WTC11 (cell line): ENCODE results near the gene TIMM21. TPM values are rescaled to one million over a fixed set of nuclear protein-coding genes. Genes with fewer than 3 reads are reported as not detected.
A peak's percentile ranks its signal among the peaks of the same experiment; 100 is the strongest.

ENCODE experiments used
- ATAC-seq: fragments of 200-7000 bp; cut with Tn5 transposase; 2 replicates; pipeline ENCODE4 v1.10.0; 2021; ENCODE audit warnings: mild to moderate bottlenecking, moderate library complexity
- CTCF ChIA-PET: fragments of 300-600 bp; sonication (Branson Sonifier 250); formaldehyde crosslinking; loops from one replicate; lab custom pipeline; 2021; ENCODE audit warnings: antibody characterized with exemption; lab: Charles Lee
- POLR2A ChIA-PET: fragments of 350-600 bp; sonication (Branson Sonifier 250); formaldehyde crosslinking; loops from one replicate; lab custom pipeline; 2021; ENCODE audit warnings: antibody characterized with exemption; lab: Charles Lee
- DNase-seq: peaks from one replicate; pipeline ENCODE4 v3.0.0; 2021; ENCODE audit warnings: low spot score
- H3K27ac Mint-ChIP-seq: 2 replicates; pipeline ENCODE4 v1.8.0; 2021; ENCODE audit warnings: mixed read lengths
- H3K27me3 Mint-ChIP-seq: 2 replicates; pipeline ENCODE4 v1.8.0; 2021; ENCODE audit warnings: low read depth, mild to moderate bottlenecking, moderate library complexity, mixed read lengths
- H3K36me3 Mint-ChIP-seq: 2 replicates; pipeline ENCODE4 v1.8.0; 2021; ENCODE audit warnings: mixed read lengths
- H3K4me1 Mint-ChIP-seq: 2 replicates; pipeline ENCODE4 v1.8.0; 2022; ENCODE audit warnings: mixed read lengths
- H3K4me3 Mint-ChIP-seq: 2 replicates; pipeline ENCODE4 v1.8.0; 2021; ENCODE audit warnings: mild to moderate bottlenecking, moderate library complexity, mixed read lengths
- H3K9me3 Mint-ChIP-seq: 2 replicates; pipeline ENCODE4 v1.8.0; 2021; ENCODE audit warnings: mixed read lengths
- ARID4B ChIP-seq: sonication (generic); formaldehyde crosslinking; IDR thresholded peaks from 2 replicates; pipeline ENCODE4 v1.8.0; 2023; ENCODE audit warnings: missing genetic modification reagents, mild to moderate bottlenecking, borderline replicate concordance
- ERG ChIP-seq: fragments of 250-450 bp; sonication (Bioruptor Pico); IDR thresholded peaks from 2 replicates; pipeline ENCODE4 v1.8.0; 2021; ENCODE audit warnings: mild to moderate bottlenecking
- ESRRA ChIP-seq: sonication (generic); formaldehyde crosslinking; IDR thresholded peaks from 2 replicates; pipeline ENCODE4 v1.8.1; 2022; ENCODE audit warnings: mild to moderate bottlenecking, missing genetic modification reagents, borderline replicate concordance
- FOXP1 ChIP-seq: sonication (generic); formaldehyde crosslinking; IDR thresholded peaks from 2 replicates; pipeline ENCODE4 v1.8.0; 2022; ENCODE audit warnings: missing genetic modification reagents, mild to moderate bottlenecking, moderate library complexity, borderline replicate concordance
- NFE2L1 ChIP-seq: sonication (generic); formaldehyde crosslinking; IDR thresholded peaks from 2 replicates; pipeline ENCODE4 v1.8.1; 2023; ENCODE audit warnings: missing genetic modification reagents
- PRDM15 ChIP-seq: sonication (generic); formaldehyde crosslinking; IDR thresholded peaks from 2 replicates; pipeline ENCODE4 v1.8.0; 2022; ENCODE audit warnings: missing genetic modification reagents
- TP53 ChIP-seq: sonication (generic); formaldehyde crosslinking; IDR thresholded peaks from 2 replicates; pipeline ENCODE4 v1.8.1; 2023; ENCODE audit warnings: mild to moderate bottlenecking, missing genetic modification reagents
- ZNF138 ChIP-seq: sonication (generic); formaldehyde crosslinking; conservative IDR thresholded peaks from 2 replicates; pipeline ENCODE4 v1.8.1; 2022; ENCODE audit warnings: mild to moderate bottlenecking, moderate library complexity, missing genetic modification reagents
- ZNF423 ChIP-seq: fragments of 250-450 bp; sonication (Bioruptor Pico); IDR thresholded peaks from 2 replicates; pipeline ENCODE4 v2.1.2; 2022; ENCODE audit warnings: mild to moderate bottlenecking, moderate library complexity
- total RNA-seq: library from RNA; stranded (reverse); gene quantifications from 3 replicates; pipeline ENCODE4 v1.2.3, GENCODE V29; 2021
- TF ChIP-seq, protein P1 (sequence below): fragments of 250-450 bp; sonication (Bioruptor Pico); IDR thresholded peaks from 2 replicates; pipeline ENCODE4 v1.9.0; 2021; ENCODE audit warnings: mild to moderate bottlenecking, borderline replicate concordance
- TF ChIP-seq, protein P2 (sequence below): sonication (generic); formaldehyde crosslinking; conservative IDR thresholded peaks from 2 replicates; pipeline ENCODE4 v1.8.1; 2022; ENCODE audit warnings: mild to moderate bottlenecking, missing genetic modification reagents
- TF ChIP-seq, protein P3 (sequence below): sonication (generic); formaldehyde crosslinking; IDR thresholded peaks from 2 replicates; pipeline ENCODE4 v1.8.1; 2022; ENCODE audit warnings: mild to moderate bottlenecking, moderate library complexity, missing genetic modification reagents
- TF ChIP-seq, protein P4 (sequence below): sonication (generic); formaldehyde crosslinking; IDR thresholded peaks from 2 replicates; pipeline ENCODE4 v1.8.0; 2023; ENCODE audit warnings: missing genetic modification reagents

The TIMM21 gene
- total RNA-seq, 1 experiment from 2014 or later: 47.7 TPM

DNA sequence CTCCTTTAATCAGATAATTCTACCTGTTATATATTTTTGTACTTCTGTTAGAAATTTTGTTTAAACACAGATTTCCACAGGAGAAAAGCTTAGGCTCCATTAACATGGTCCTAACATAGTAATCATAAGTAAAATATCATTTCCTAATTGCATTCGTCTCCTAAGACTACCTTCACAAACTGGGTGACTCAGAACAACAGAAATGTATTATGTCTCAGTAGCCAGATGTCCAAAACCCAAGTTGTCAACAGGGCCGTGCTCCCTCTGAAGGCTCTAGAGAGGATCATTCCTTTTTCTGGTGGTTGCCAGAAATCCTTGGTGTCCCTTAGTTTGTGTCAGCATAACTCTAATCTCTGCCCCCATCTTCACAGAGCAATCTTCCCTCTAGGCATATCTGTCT lies 6.1 kb upstream of the TIMM21 start:
- Mint-ChIP-seq H3K27ac (no peak overlapping the region), H3K9me3 (no peaks in the 10 kb centered on the region), H3K4me1 (peaks cover 16% of the 10 kb centered on the region), H3K4me3 (no peak overlapping the region), H3K27me3 (peaks cover 16% of the 10 kb centered on the region), H3K36me3 (no peaks in the 10 kb centered on the region)
- DNase-seq: no peak
- ChIA-PET POLR2A (no interaction called here), CTCF (no interaction called here)
- no peak for TF ChIP-seq ESRRA
- no peak for TF ChIP-seq ARID4B (CRISPR knock-in tag)
- TF ChIP-seq NFE2L1: no peak
- no peak for TF ChIP-seq ZNF138 (CRISPR knock-in tag)
- no peak for TF ChIP-seq ERG (CRISPR knock-in tag)
- no peak for ATAC-seq

- peaks cover 16% of the 10 kb centered on the region for H3K27me3 Mint-ChIP-seq
- H3K9me3 Mint-ChIP-seq: no peaks in the 10 kb centered on the region
- H3K36me3 Mint-ChIP-seq: peaks cover 3% of the 10 kb centered on the region
- peaks cover 32% of the 10 kb centered on the region for H3K4me1 Mint-ChIP-seq
- DNase-seq (no peak), ATAC-seq (no peak)
- peak overlapping the region; percentile 98 for H3K4me3 Mint-ChIP-seq
- TF ChIP-seq ESRRA (no peak), FOXP1 (CRISPR knock-in tag) (no peak)
- TF ChIP-seq, protein P1, sequence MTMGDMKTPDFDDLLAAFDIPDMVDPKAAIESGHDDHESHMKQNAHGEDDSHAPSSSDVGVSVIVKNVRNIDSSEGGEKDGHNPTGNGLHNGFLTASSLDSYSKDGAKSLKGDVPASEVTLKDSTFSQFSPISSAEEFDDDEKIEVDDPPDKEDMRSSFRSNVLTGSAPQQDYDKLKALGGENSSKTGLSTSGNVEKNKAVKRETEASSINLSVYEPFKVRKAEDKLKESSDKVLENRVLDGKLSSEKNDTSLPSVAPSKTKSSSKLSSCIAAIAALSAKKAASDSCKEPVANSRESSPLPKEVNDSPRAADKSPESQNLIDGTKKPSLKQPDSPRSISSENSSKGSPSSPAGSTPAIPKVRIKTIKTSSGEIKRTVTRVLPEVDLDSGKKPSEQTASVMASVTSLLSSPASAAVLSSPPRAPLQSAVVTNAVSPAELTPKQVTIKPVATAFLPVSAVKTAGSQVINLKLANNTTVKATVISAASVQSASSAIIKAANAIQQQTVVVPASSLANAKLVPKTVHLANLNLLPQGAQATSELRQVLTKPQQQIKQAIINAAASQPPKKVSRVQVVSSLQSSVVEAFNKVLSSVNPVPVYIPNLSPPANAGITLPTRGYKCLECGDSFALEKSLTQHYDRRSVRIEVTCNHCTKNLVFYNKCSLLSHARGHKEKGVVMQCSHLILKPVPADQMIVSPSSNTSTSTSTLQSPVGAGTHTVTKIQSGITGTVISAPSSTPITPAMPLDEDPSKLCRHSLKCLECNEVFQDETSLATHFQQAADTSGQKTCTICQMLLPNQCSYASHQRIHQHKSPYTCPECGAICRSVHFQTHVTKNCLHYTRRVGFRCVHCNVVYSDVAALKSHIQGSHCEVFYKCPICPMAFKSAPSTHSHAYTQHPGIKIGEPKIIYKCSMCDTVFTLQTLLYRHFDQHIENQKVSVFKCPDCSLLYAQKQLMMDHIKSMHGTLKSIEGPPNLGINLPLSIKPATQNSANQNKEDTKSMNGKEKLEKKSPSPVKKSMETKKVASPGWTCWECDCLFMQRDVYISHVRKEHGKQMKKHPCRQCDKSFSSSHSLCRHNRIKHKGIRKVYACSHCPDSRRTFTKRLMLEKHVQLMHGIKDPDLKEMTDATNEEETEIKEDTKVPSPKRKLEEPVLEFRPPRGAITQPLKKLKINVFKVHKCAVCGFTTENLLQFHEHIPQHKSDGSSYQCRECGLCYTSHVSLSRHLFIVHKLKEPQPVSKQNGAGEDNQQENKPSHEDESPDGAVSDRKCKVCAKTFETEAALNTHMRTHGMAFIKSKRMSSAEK (CRISPR knock-in tag): no peak
- TF ChIP-seq, protein P2, sequence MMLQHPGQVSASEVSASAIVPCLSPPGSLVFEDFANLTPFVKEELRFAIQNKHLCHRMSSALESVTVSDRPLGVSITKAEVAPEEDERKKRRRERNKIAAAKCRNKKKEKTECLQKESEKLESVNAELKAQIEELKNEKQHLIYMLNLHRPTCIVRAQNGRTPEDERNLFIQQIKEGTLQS: no peak
- TF ChIP-seq, protein P3, sequence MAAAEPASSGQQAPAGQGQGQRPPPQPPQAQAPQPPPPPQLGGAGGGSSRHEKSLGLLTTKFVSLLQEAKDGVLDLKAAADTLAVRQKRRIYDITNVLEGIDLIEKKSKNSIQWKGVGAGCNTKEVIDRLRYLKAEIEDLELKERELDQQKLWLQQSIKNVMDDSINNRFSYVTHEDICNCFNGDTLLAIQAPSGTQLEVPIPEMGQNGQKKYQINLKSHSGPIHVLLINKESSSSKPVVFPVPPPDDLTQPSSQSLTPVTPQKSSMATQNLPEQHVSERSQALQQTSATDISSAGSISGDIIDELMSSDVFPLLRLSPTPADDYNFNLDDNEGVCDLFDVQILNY (CRISPR knock-in tag): no peak
- TF ChIP-seq, protein P4, sequence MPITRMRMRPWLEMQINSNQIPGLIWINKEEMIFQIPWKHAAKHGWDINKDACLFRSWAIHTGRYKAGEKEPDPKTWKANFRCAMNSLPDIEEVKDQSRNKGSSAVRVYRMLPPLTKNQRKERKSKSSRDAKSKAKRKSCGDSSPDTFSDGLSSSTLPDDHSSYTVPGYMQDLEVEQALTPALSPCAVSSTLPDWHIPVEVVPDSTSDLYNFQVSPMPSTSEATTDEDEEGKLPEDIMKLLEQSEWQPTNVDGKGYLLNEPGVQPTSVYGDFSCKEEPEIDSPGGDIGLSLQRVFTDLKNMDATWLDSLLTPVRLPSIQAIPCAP: no peak
- ChIA-PET CTCF (no interaction called here), POLR2A (no interaction called here)
- no peak overlapping the region for H3K27ac Mint-ChIP-seq
Measured at GRCh38 chr18:74146756-74147155, 1.6 kb upstream of the TIMM21 start.

DNA sequence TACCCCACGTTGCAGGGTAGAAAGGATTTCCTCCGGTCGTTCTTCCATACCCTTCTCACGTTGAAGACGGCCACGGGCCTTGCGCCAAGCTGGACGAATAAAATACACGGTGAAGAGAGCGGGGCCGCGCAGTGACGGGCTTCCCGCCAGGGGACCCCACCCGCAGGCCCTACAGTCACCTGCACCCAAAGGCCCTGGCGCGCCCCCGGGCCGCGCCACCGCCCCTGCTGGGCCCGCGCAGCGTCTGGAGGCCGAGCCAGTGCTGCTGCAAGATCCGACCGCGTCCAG lies 888 bp upstream of the TIMM21 start:
- Mint-ChIP-seq H3K36me3 (peaks cover 3% of the 10 kb centered on the region), H3K27ac (no peak overlapping the region), H3K9me3 (no peaks in the 10 kb centered on the region), H3K27me3 (peaks cover 16% of the 10 kb centered on the region), H3K4me3 (peak overlapping the region; percentile 98), H3K4me1 (peaks cover 26% of the 10 kb centered on the region)
- CTCF ChIA-PET: no interaction called here
- POLR2A ChIA-PET: no interaction called here
- peak; percentile 95 for TF ChIP-seq ZNF423 (CRISPR knock-in tag)
- no peak for TF ChIP-seq PRDM15 (CRISPR knock-in tag)
- 0 out of 2 replicates have a peak, but pooled peaks have one; percentile 50 for TF ChIP-seq TP53 (CRISPR knock-in tag)
- DNase-seq: no peak
- ATAC-seq: no peak
